Small intestine (tissue), 7 donors: ENCODE data around the gene ZNF565. TPM values are rescaled to one million over a fixed set of nuclear protein-coding genes. Genes with fewer than 3 reads are reported as not detected.

ENCODE experiments used
- DNase-seq, 2 donors: peaks; one replicate each; pipeline versions ENCODE4 v3.0.0 to v3.0.0-alpha.2; 2013
- FAIRE-seq: peaks from 2 replicates; lab custom pipeline; 2012; peaks lifted over from hg19 to GRCh38; lab: Jason Lieb, UNC
- H3K27ac ChIP-seq, 3 donors: one replicate each; pipeline ENCODE4 v1.5.1; 2013; ENCODE audit warnings: low read length in 2 of 3, mild to moderate bottlenecking in 2 of 3, control low read depth in 1 of 3, inconsistent platforms in 1 of 3, low read depth in 1 of 3, moderate library complexity in 1 of 3
- H3K27me3 ChIP-seq, 3 donors: one replicate each; pipeline ENCODE4 v1.6.1; 2013; ENCODE audit warnings: low read length in 3 of 3, inconsistent platforms in 1 of 3; ENCODE audit not compliant: control insufficient read depth in 3 of 3, insufficient read depth in 3 of 3
- H3K36me3 ChIP-seq, 3 donors: one replicate each; pipeline ENCODE4 v1.6.1; 2013; ENCODE audit warnings: low read length in 3 of 3, inconsistent platforms in 1 of 3, low read depth in 1 of 3, mild to moderate bottlenecking in 1 of 3, moderate library complexity in 1 of 3; ENCODE audit not compliant: control insufficient read depth in 3 of 3, insufficient read depth in 2 of 3
- H3K4me1 ChIP-seq, 3 donors: one replicate each; pipeline ENCODE4 v1.6.1; 2013; ENCODE audit warnings: low read length in 2 of 3, inconsistent platforms in 1 of 3, low read depth in 1 of 3, mild to moderate bottlenecking in 1 of 3, moderate library complexity in 1 of 3; ENCODE audit not compliant: control insufficient read depth in 3 of 3, insufficient read depth in 2 of 3
- H3K4me3 ChIP-seq, 3 donors: one replicate each; pipeline ENCODE4 v1.5.1; 2013; ENCODE audit warnings: low read length in 3 of 3, control low read depth in 1 of 3, inconsistent platforms in 1 of 3, low read depth in 1 of 3, mild to moderate bottlenecking in 1 of 3, moderate library complexity in 1 of 3
- H3K9me3 ChIP-seq, 2 donors: one replicate each; pipeline ENCODE4 v1.6.1; 2013; ENCODE audit warnings: low read depth in 1 of 2, low read length in 1 of 2; ENCODE audit not compliant: control insufficient read depth in 2 of 2, insufficient read depth in 1 of 2
- WGBS, 3 donors: extraction: QIAGEN DNeasy Blood & Tissue Kit; methylation state at CpG; one replicate each; pipeline ENCODE4 v1.1.7; 2013; 5-methylcytosine and 5-hydroxymethylcytosine counted together
- polyA plus RNA-seq, 4 donors: library from polyadenylated mRNA; stranded (reverse) in 3 of 4; unstranded in 1 of 4; fragments of 200-250 nt in 3 of 4; fragments of 120-200 nt in 1 of 4; gene quantifications; one replicate each; pipeline versions ENCODE4 v1.2.1 to v1.2.3, GENCODE V29; 2013
- donor health status: healthy with polysubstance abuse.
- donor health status: control.
- donor health status: control.
- donor health status: Bipolar disorder and iron deficiency.
- donor health status: healthy.

ZNF565 gene
- polyA plus RNA-seq, 4 donors: 1.6 to 4.8 (median 2.8) TPM

DNA sequence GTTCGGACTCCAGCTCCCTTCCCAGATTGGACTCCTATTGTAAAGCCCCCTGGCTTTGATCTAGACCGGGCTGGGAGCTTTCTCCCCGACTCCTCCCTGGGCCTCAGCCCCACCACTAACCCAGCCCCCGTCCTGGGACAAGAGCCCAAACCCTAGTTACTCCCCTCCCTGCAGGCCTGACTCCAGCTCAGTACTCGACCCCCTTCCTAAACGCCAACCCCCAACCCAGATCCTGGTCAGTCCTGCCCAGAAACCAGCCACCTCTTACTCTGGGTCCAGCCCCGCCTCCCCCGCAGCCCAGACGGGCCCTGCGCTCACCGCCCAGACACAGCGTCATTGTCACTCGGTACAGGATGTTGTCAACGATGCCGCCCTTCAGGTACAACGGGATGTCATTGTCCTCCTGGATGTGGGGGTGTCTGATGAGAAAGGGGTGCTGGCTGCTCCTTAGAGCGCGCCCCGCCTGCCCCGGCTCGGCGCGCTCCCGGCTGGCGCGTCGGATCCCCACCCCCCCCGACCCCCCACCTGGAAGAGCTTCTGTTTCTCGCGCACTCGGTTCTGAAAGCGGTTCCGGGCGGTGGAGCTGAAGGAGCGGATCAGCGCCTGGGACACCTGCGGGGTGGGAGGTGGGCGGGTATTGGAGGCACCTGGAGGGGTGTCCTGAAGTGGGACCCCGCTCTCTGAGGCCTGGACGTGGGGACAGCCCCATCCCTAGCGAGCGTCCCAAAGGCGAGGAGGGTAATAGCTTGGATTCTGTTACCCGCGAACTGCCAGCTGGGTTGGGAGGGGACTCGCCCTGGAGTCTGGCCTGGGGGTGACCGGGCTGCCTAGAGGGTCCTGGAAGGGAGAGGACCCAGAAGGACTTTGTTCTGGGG is 63.1 kb downstream of the ZNF565 start:
- Histone ChIP-seq H3K4me1 (no peaks in the 10 kb centered on the region), H3K9me3 (no peaks in the 10 kb centered on the region), H3K36me3 (peaks cover 12 to 69% (median 20%) of the 10 kb centered on the region in 3 donors), H3K27me3 (no peaks in the 10 kb centered on the region), H3K4me3 (peak overlapping the region in 2 of 3 donors; percentile 11 to 48), H3K27ac (peak overlapping the region; percentile 68 to 78 (median 76))
- no peak for DNase-seq
- FAIRE-seq: no peak
- WGBS, 3 donors: 65 to 93% (median 76%) methylated on average over 44 to 47 of the region's 47 CpGs

GRCh38 chr19:36150586-36150985 is 63.9 kb downstream of the ZNF565 start:
- no peak for DNase-seq
- 71 to 90% (median 89%) methylated on average over 5 of the region's 5 CpGs for WGBS, 3 donors
- H3K36me3 ChIP-seq: peaks cover 17 to 77% (median 23%) of the 10 kb centered on the region in 3 donors

DNA sequence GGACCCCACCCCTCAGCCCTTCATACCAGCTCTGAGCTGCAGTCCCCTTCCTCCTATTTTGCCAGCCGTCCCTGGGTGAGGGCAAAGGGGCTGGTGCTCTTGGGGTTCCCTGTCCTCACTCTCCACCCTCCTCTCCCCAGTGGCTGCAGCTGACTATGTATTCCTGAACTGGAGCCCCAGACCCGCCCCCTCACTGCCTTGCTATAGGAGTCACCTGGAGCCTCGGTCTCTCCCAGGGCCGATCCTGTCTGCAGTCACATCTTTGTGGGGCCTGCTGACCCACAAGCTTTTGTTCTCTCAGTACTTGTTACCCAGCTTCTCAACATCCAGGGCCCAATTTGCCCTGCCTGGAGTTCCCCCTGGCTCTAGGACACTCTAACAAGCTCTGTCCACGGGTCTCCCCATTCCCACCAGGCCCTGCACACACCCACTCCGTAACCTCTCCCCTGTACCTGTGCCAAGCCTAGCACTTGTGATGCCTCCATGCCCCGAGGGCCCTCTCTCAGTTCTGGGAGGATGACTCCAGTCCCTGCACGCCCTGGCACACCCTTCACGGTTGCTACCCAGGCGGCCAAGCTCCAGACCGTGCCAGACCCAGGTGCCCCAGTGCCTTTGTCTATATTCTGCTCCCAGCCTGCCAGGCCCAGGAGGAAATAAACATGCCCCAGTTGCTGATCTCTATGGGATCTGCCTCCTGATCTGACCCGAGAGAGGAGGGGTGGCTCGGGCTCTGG is 64.6 kb downstream of the ZNF565 start:
- Histone ChIP-seq H3K27me3 (no peaks in the 10 kb centered on the region), H3K27ac (no peak overlapping the region), H3K9me3 (no peaks in the 10 kb centered on the region), H3K36me3 (peaks cover 17 to 85% (median 25%) of the 10 kb centered on the region in 3 donors), H3K4me3 (no peak overlapping the region), H3K4me1 (no peaks in the 10 kb centered on the region)
- 82 to 84% (median 83%) methylated on average over 13 of the region's 13 CpGs for WGBS, 3 donors
- DNase-seq: no peak
- no peak for FAIRE-seq

More at GRCh38 chr19:36150586-36150985, 63.9 kb downstream of the ZNF565 start:
- no peaks in the 10 kb centered on the region for H3K4me1 ChIP-seq
- no peaks in the 10 kb centered on the region for H3K27me3 ChIP-seq
- H3K4me3 ChIP-seq: no peak overlapping the region
- FAIRE-seq: no peak
- H3K27ac ChIP-seq: peak overlapping the region in 1 of 3 donors; percentile 78
- no peaks in the 10 kb centered on the region for H3K9me3 ChIP-seq

DNA sequence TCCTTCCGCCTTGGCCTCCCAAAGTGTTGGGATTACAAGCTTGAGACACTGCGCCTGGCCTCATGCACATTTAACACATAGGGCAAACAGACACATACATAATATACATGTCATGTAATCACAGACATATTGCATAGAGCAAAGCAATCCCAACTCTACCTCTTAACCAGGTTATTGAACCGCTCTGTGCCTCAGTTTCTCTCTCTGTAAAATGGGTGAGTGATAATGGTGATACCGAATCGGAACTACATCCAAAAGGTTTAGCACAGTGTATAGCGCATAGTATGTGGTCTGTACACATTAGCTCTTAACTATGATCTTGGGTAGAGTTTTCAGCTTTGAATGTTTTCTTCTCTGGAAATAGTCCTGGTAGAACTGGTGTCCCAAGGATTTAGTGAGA is 69.8 kb downstream of the ZNF565 start:
- Histone ChIP-seq H3K36me3 (peaks cover 21 to 74% (median 33%) of the 10 kb centered on the region in 3 donors), H3K27ac (no peak overlapping the region), H3K4me1 (peaks cover 5 to 7% (median 6%) of the 10 kb centered on the region in 3 donors), H3K9me3 (peaks cover 0 to 3% of the 10 kb centered on the region in 2 donors), H3K4me3 (no peak overlapping the region), H3K27me3 (no peaks in the 10 kb centered on the region)
- FAIRE-seq: no peak
- WGBS, 3 donors: 97 to 98% (median 97%) methylated on average over 6 of the region's 6 CpGs
- DNase-seq: no peak

- DNase-seq (no peak), FAIRE-seq (no peak)
- Histone ChIP-seq H3K36me3 (peaks cover 15 to 55% (median 26%) of the 10 kb centered on the region in 3 donors), H3K4me1 (peaks cover 5 to 11% (median 6%) of the 10 kb centered on the region in 3 donors), H3K4me3 (no peak overlapping the region), H3K27ac (no peak overlapping the region), H3K9me3 (peaks cover 0 to 3% of the 10 kb centered on the region in 2 donors), H3K27me3 (no peaks in the 10 kb centered on the region)
- 91 to 97% (median 93%) methylated on average over 9 of the region's 9 CpGs for WGBS, 3 donors
Observed at GRCh38 chr19:36142496-36142895, 72.0 kb downstream of the ZNF565 start.

GRCh38 chr19:36142046-36142445 is 72.4 kb downstream of the ZNF565 start:
- DNase-seq (no peak), FAIRE-seq (no peak)
- Histone ChIP-seq H3K4me1 (peaks cover 5 to 11% (median 6%) of the 10 kb centered on the region in 3 donors), H3K9me3 (peaks cover 0 to 3% of the 10 kb centered on the region in 2 donors), H3K27ac (no peak overlapping the region), H3K36me3 (peaks cover 15 to 52% (median 24%) of the 10 kb centered on the region in 3 donors), H3K27me3 (no peaks in the 10 kb centered on the region), H3K4me3 (peak overlapping the region in 1 of 3 donors; percentile 7)
- 93 to 100% (median 94%) methylated on average over 12 to 14 of the region's 14 CpGs for WGBS, 3 donors

DNA sequence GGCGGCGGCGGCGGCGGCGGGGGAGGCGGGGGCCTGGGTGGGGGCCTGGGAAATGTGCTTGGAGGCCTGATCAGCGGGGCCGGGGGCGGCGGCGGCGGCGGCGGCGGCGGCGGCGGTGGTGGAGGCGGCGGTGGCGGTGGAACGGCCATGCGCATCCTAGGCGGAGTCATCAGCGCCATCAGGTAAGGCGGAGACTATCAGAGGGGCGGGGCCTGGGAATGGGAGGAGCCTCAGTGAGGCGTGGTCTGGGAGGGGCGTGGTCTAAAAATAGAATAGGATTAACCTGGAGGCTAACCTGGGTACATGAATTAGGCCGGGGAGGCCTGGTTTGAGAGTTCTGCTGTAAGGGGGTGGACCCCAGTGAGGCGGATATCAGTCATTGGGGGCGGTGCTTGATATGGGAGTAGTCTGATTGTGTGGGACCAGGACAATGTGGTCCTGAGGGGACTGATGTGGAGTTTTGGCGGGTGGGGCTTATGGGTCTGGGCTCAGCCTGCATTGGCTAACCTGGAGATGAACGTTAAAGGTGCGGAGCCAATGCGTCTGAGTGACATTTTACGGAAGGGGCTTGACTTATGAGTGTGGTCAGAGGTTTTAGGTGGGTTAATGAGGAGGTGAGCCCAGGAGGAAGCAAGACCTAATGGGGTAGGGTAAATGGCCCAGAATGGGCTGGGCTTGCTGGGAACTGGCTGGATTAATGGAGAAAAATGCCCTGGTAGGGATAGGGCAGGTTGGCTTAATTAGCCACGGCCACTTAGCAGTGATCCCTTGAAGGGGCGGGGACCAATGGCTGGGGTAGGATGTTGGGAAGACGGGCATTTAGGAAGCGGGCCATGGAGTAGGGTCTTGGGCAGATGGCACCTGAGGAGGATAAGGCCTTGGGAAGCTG is 73.2 kb downstream of the ZNF565 start:
- peaks cover 5 to 15% (median 6%) of the 10 kb centered on the region in 3 donors for H3K4me1 ChIP-seq
- DNase-seq (peak; percentile 88 to 93), FAIRE-seq (no peak)
- peak overlapping the region; percentile 63 to 79 (median 72) for H3K4me3 ChIP-seq
- 20 to 42% (median 34%) methylated on average over 21 to 42 of the region's 42 CpGs for WGBS, 3 donors
- H3K27ac ChIP-seq: peak overlapping the region in 2 of 3 donors; percentile 94 to 99
- no peaks in the 10 kb centered on the region for H3K27me3 ChIP-seq
- H3K36me3 ChIP-seq: peaks cover 11 to 44% (median 19%) of the 10 kb centered on the region in 3 donors
- H3K9me3 ChIP-seq: peaks cover 0 to 3% of the 10 kb centered on the region in 2 donors
